H9 (cell line): ENCODE data around the gene EFCAB6. TPM values are rescaled to one million over a fixed set of nuclear protein-coding genes. Genes with fewer than 3 reads are reported as not detected.

ENCODE experiments used
- DNase-seq: peaks from one replicate; pipeline ENCODE4 v3.0.0-alpha.2; 2017
- H2AFZ ChIP-seq: one replicate; pipeline ENCODE4 v1.6.1; 2013; ENCODE audit warnings: mild to moderate bottlenecking, low read length, control low read depth, moderate library complexity
- H2AK5ac ChIP-seq: 2 replicates; pipeline ENCODE4 v1.6.1; 2013; ENCODE audit warnings: low read length, control low read depth, mixed read lengths; ENCODE audit not compliant: insufficient read length
- H2BK120ac ChIP-seq: one replicate; pipeline ENCODE4 v1.6.1; 2013; ENCODE audit warnings: low read depth, mild to moderate bottlenecking, low read length, control low read depth, inconsistent platforms; ENCODE audit not compliant: poor library complexity, severe bottlenecking
- H2BK12ac ChIP-seq: 2 replicates; pipeline ENCODE4 v1.6.1; 2013; ENCODE audit warnings: low read length, control low read depth, mixed read lengths, low read depth; ENCODE audit not compliant: insufficient read length
- H2BK15ac ChIP-seq: 2 replicates; pipeline ENCODE4 v1.6.1; 2013; ENCODE audit warnings: low read depth, low read length, control low read depth
- H2BK20ac ChIP-seq: one replicate; pipeline ENCODE4 v1.6.1; 2013; ENCODE audit warnings: low read depth, mild to moderate bottlenecking, low read length, control low read depth, inconsistent platforms; ENCODE audit not compliant: poor library complexity, severe bottlenecking
- H2BK5ac ChIP-seq: 2 replicates; pipeline ENCODE4 v1.6.1; 2013; ENCODE audit warnings: low read length, control low read depth, mixed read lengths; ENCODE audit not compliant: insufficient read length
- H3K14ac ChIP-seq: 2 replicates; pipeline ENCODE4 v1.6.1; 2013; ENCODE audit warnings: low read length, control low read depth; ENCODE audit not compliant: insufficient read depth
- H3K18ac ChIP-seq: 2 replicates; pipeline ENCODE4 v1.6.1; 2013; ENCODE audit warnings: low read depth, mild to moderate bottlenecking, mixed read lengths, low read length, control low read depth; ENCODE audit not compliant: insufficient read length
- H3K23ac ChIP-seq: 2 replicates; pipeline ENCODE4 v1.6.1; 2013; ENCODE audit warnings: low read length, control low read depth, mixed read lengths, low read depth; ENCODE audit not compliant: insufficient read length
- H3K23me2 ChIP-seq: 2 replicates; pipeline ENCODE4 v1.6.1; 2013; ENCODE audit warnings: low read depth, mild to moderate bottlenecking, mixed read lengths, low read length, control low read depth; ENCODE audit not compliant: insufficient read length, poor library complexity, severe bottlenecking
- H3K27ac ChIP-seq: 2 replicates; pipeline ENCODE4 v1.5.1; 2013; ENCODE audit warnings: low read length, control low read depth, mixed read lengths, low read depth; ENCODE audit not compliant: insufficient read length
- H3K27me3 ChIP-seq: 2 replicates; pipeline ENCODE4 v1.6.1; 2013; ENCODE audit warnings: low read length, control low read depth, inconsistent platforms; ENCODE audit not compliant: insufficient read depth
- H3K4ac ChIP-seq: 2 replicates; pipeline ENCODE4 v1.6.1; 2013; ENCODE audit warnings: low read depth, mild to moderate bottlenecking, control low read depth, inconsistent platforms, low read length, moderate library complexity
- H3K4me1 ChIP-seq: 2 replicates; pipeline ENCODE4 v1.6.1; 2013; ENCODE audit warnings: low read length, control low read depth, inconsistent platforms; ENCODE audit not compliant: insufficient read depth
- H3K4me2 ChIP-seq: 2 replicates; pipeline ENCODE4 v1.6.1; 2013; ENCODE audit warnings: low read length, control low read depth, mixed read lengths; ENCODE audit not compliant: insufficient read length, insufficient read depth
- H3K56ac ChIP-seq: 2 replicates; pipeline ENCODE4 v1.6.1; 2013; ENCODE audit warnings: low read depth, mild to moderate bottlenecking, mixed read lengths, low read length, control low read depth; ENCODE audit not compliant: insufficient read length
- H3K79me1 ChIP-seq: 2 replicates; pipeline ENCODE4 v1.6.1; 2013; ENCODE audit warnings: low read depth, mild to moderate bottlenecking, moderate library complexity, low read length, control low read depth, inconsistent platforms; ENCODE audit not compliant: insufficient read depth, poor library complexity, severe bottlenecking
- H3K79me2 ChIP-seq: 2 replicates; pipeline ENCODE4 v1.6.1; 2013; ENCODE audit warnings: low read length, control low read depth, inconsistent platforms; ENCODE audit not compliant: insufficient read depth
- H3K9ac ChIP-seq: 2 replicates; pipeline ENCODE4 v1.6.1; 2013; ENCODE audit warnings: low read length, control low read depth, mixed read lengths; ENCODE audit not compliant: insufficient read length; ENCODE audit errors: extremely low read depth
- H3K9me3 ChIP-seq: one replicate; pipeline ENCODE4 v1.6.1; 2013; ENCODE audit warnings: low read depth, low read length, inconsistent platforms; ENCODE audit not compliant: control insufficient read depth
- H3T11ph ChIP-seq: one replicate; pipeline ENCODE4 v1.6.1; 2013; ENCODE audit warnings: mild to moderate bottlenecking, low read length, control low read depth, inconsistent platforms
- H4K20me1 ChIP-seq: one replicate; pipeline ENCODE4 v1.6.1; 2013; ENCODE audit not compliant: control insufficient read depth, insufficient read length, insufficient read depth
- H4K5ac ChIP-seq: 2 replicates; pipeline ENCODE4 v1.6.1; 2013; ENCODE audit warnings: low read depth, mild to moderate bottlenecking, mixed read lengths, low read length, control low read depth; ENCODE audit not compliant: insufficient read length
- H4K8ac ChIP-seq: replicated peaks from 2 replicates; pipeline ENCODE4 v1.6.1; 2013; ENCODE audit warnings: low read length, control low read depth, mixed read lengths, low read depth; ENCODE audit not compliant: insufficient read length
- H4K91ac ChIP-seq: 2 replicates; pipeline ENCODE4 v1.6.1; 2013; ENCODE audit warnings: low read depth, mild to moderate bottlenecking, moderate library complexity, mixed read lengths, low read length, control low read depth; ENCODE audit not compliant: insufficient read length
- H3K27ac Mint-ChIP-seq, 3 experiments: 2 replicates in 2 of 3; 3 replicates in 1 of 3; pipeline ENCODE4 v1.8.0; 2020 to 2021; ENCODE audit warnings: mixed read lengths in 3 of 3, mild to moderate bottlenecking in 1 of 3, moderate library complexity in 1 of 3
- H3K27me3 Mint-ChIP-seq: 2 replicates; pipeline ENCODE4 v1.8.0; 2021; ENCODE audit warnings: low read depth, mild to moderate bottlenecking, moderate library complexity, mixed read lengths
- H3K36me3 Mint-ChIP-seq, 3 experiments: 2 replicates in 2 of 3; 3 replicates in 1 of 3; pipeline ENCODE4 v1.8.0; 2020 to 2021; ENCODE audit warnings: low read depth in 3 of 3, mixed read lengths in 3 of 3; ENCODE audit not compliant: insufficient read depth in 1 of 3
- H3K4me1 Mint-ChIP-seq, 2 experiments: 2 replicates each; pipeline ENCODE4 v1.8.0; 2020; ENCODE audit warnings: mixed read lengths in 2 of 2
- H3K4me3 Mint-ChIP-seq, 2 experiments: 2 replicates in 1 of 2; 3 replicates in 1 of 2; pipeline ENCODE4 v1.8.0; 2020 to 2021; ENCODE audit warnings: mild to moderate bottlenecking in 2 of 2, mixed read lengths in 2 of 2, moderate library complexity in 1 of 2
- H3K9me3 Mint-ChIP-seq, 2 experiments: 2 replicates in 1 of 2; 3 replicates in 1 of 2; pipeline ENCODE4 v1.8.0; 2020; ENCODE audit warnings: mild to moderate bottlenecking in 2 of 2, mixed read lengths in 2 of 2, moderate library complexity in 1 of 2
- CTCF ChIP-seq: fragments of 200-600 bp; sonication (generic); conservative IDR thresholded peaks from 3 replicates; pipeline ENCODE4 v1.8.0; 2021; ENCODE audit warnings: antibody characterized with exemption, mild to moderate bottlenecking
- WGBS: extraction: QIAGEN DNeasy Blood & Tissue Kit; methylation state at CpG from one replicate; pipeline ENCODE4 v1.1.7; 2013; ENCODE audit warnings: missing lambda C conversion rate, low lambda C conversion rate, mixed read lengths; ENCODE audit not compliant: insufficient read length; ENCODE audit errors: extremely low coverage; 5-methylcytosine and 5-hydroxymethylcytosine counted together
- total RNA-seq: library from RNA; stranded (reverse); gene quantifications from 2 replicates; pipeline ENCODE4 v1.2.1, GENCODE V29; 2021

Gene EFCAB6
- total RNA-seq, 1 experiment from 2014 or later: 0.31 TPM

- H3K9ac ChIP-seq: no peak overlapping the region
- no peak for DNase-seq
- H2AFZ ChIP-seq: no peak overlapping the region
- H2BK120ac ChIP-seq: no peak overlapping the region
- no peak overlapping the region for H2BK12ac ChIP-seq
- Mint-ChIP-seq H3K4me3 (no peak overlapping the region), H3K4me1 (no peaks in the 10 kb centered on the region), H3K27ac (no peak overlapping the region), H3K36me3 (peaks cover 0 to 6% (median 3%) of the 10 kb centered on the region in 3 experiments; a peak in 4 of 7 replicates), H3K27me3 (peaks cover 10% of the 10 kb centered on the region), H3K9me3 (peaks cover 15 to 22% of the 10 kb centered on the region in 2 experiments)
- H4K20me1 ChIP-seq: no peaks in the 10 kb centered on the region
- H3K9me3 ChIP-seq: no peaks in the 10 kb centered on the region
- no peak overlapping the region for H3K14ac ChIP-seq
- H2BK5ac ChIP-seq: no peak overlapping the region
- no peak overlapping the region for H3T11ph ChIP-seq
- H3K23ac ChIP-seq: no peak overlapping the region
- H3K27ac ChIP-seq: no peak overlapping the region
- no peaks in the 10 kb centered on the region for H3K23me2 ChIP-seq
- H2BK20ac ChIP-seq: no peak overlapping the region
- no CpG with 5 or more reads among the region's 3 CpGs for WGBS
- no peak overlapping the region for H4K5ac ChIP-seq
- no peak overlapping the region for H2AK5ac ChIP-seq
- no peak overlapping the region for H2BK15ac ChIP-seq
- no peak overlapping the region for H3K4ac ChIP-seq
- H3K79me1 ChIP-seq: no peaks in the 10 kb centered on the region
- no peak overlapping the region for H4K8ac ChIP-seq
- H3K4me2 ChIP-seq: no peak overlapping the region
- H3K4me1 ChIP-seq: no peaks in the 10 kb centered on the region
- H3K18ac ChIP-seq: no peak overlapping the region
- no peaks in the 10 kb centered on the region for H3K79me2 ChIP-seq
- no peak overlapping the region for H3K56ac ChIP-seq
- no peak overlapping the region for H4K91ac ChIP-seq
- no peaks in the 10 kb centered on the region for H3K27me3 ChIP-seq
- no peak for TF ChIP-seq CTCF
Observed at GRCh38 chr22:43620197-43620596, 191.9 kb downstream of the EFCAB6 start.
